ENCODE data around the gene ODF2.

GRCh38 chr9:128470560-128470959 is 14.8 kb downstream of the ODF2 start:
- TF ChIP-seq MAX (IDR thresholded peaks at IDR 0.05) = no peak
- no peak for TF ChIP-seq EP300 (IDR thresholded peaks at IDR 0.05; ENCODE audit: borderline replicate concordance)
- no peak for TF ChIP-seq FOXM1 (IDR thresholded peaks at IDR 0.05; ENCODE audit: borderline replicate concordance, low read depth)
- TF ChIP-seq REST (IDR thresholded peaks at IDR 0.05; ENCODE audit: low read depth) = no peak
- TF ChIP-seq RAD21 (IDR thresholded peaks at IDR 0.05; ENCODE audit: low read depth) = no peak
- TF ChIP-seq USF1 (IDR thresholded peaks at IDR 0.05) = no peak
- TF ChIP-seq YY1 (IDR thresholded peaks at IDR 0.05; ENCODE audit: low read depth) = no peak
- TF ChIP-seq TAF1 (IDR thresholded peaks at IDR 0.05; ENCODE audit: low read depth) = no peak
